Duodenal mucosa (tissue), 2 donors: Measurements from ENCODE around the gene COL28A1.
A peak's percentile ranks its signal among the peaks of the same experiment; 100 is the strongest.
"Not testable (repeated sequence)": the region's sequence is repeated elsewhere in the genome, so short reads cannot be mapped to it uniquely, and the experiment has no call there.

ENCODE experiments used
- H3K27ac ChIP-seq: one replicate; pipeline ENCODE4 v1.7.0; 2013; ENCODE audit warnings: low read depth, low read length
- H3K27me3 ChIP-seq, 2 donors: one replicate each; pipeline ENCODE4 v1.7.0; 2013; ENCODE audit warnings: low read length in 2 of 2, control low read depth in 1 of 2; ENCODE audit not compliant: insufficient read depth in 2 of 2, control insufficient read depth in 1 of 2
- H3K36me3 ChIP-seq, 2 donors: one replicate each; pipeline ENCODE4 v1.7.0; 2013; ENCODE audit warnings: low read length in 2 of 2, control low read depth in 1 of 2; ENCODE audit not compliant: insufficient read depth in 2 of 2, control insufficient read depth in 1 of 2
- H3K4me1 ChIP-seq, 2 donors: one replicate each; pipeline ENCODE4 v1.7.0; 2013; ENCODE audit warnings: low read length in 2 of 2, control low read depth in 1 of 2; ENCODE audit not compliant: insufficient read depth in 2 of 2, control insufficient read depth in 1 of 2
- H3K4me3 ChIP-seq, 2 donors: one replicate each; pipeline ENCODE4 v1.7.0; 2013; ENCODE audit warnings: low read length in 2 of 2, low read depth in 1 of 2
- H3K9ac ChIP-seq, 2 donors: one replicate each; pipeline ENCODE4 v1.7.0; 2013; ENCODE audit warnings: low read length in 2 of 2, low read depth in 1 of 2
- H3K9me3 ChIP-seq, 2 donors: one replicate each; pipeline ENCODE4 v1.7.0; 2013; ENCODE audit warnings: low read length in 2 of 2, control low read depth in 1 of 2; ENCODE audit not compliant: control insufficient read depth in 1 of 2

Gene COL28A1

GRCh38 chr7:7416031-7416858, 119.4 kb downstream of the COL28A1 start:
- no peaks in the 10 kb centered on the region for H3K36me3 ChIP-seq
- peaks cover 9 to 16% of the 10 kb centered on the region in 2 donors for H3K4me1 ChIP-seq
- H3K4me3 ChIP-seq: no peak overlapping the region
- H3K9ac ChIP-seq: no peak overlapping the region
- no peaks in the 10 kb centered on the region for H3K27me3 ChIP-seq
- no peaks in the 10 kb centered on the region for H3K9me3 ChIP-seq
- peak overlapping the region; percentile 59 for H3K27ac ChIP-seq

- Histone ChIP-seq H3K27me3 (no peaks in the 10 kb centered on the region), H3K4me3 (no peak overlapping the region), H3K9ac (no peak overlapping the region), H3K4me1 (peaks cover 11 to 16% of the 10 kb centered on the region in 2 donors), H3K36me3 (no peaks in the 10 kb centered on the region), H3K27ac (peak overlapping the region; percentile 11), H3K9me3 (no peaks in the 10 kb centered on the region)
These were observed 120.7 kb downstream of the COL28A1 start for GRCh38 chr7:7414791-7415603.

- Histone ChIP-seq H3K4me3 (peak overlapping the region in 1 of 2 donors; percentile 16), H3K4me1 (peaks cover 4 to 8% of the 10 kb centered on the region in 2 donors), H3K36me3 (no peaks in the 10 kb centered on the region), H3K9me3 (no peaks in the 10 kb centered on the region), H3K27me3 (no peaks in the 10 kb centered on the region), H3K27ac (no peak overlapping the region), H3K9ac (no peak overlapping the region)
These were observed 127.5 kb downstream of the COL28A1 start for GRCh38 chr7:7408001-7408770.

GRCh38 chr7:7405461-7405860, 130.2 kb downstream of the COL28A1 start:
- Histone ChIP-seq H3K27me3 (no peaks in the 10 kb centered on the region), H3K27ac (no peak overlapping the region), H3K36me3 (no peaks in the 10 kb centered on the region), H3K9me3 (no peaks in the 10 kb centered on the region), H3K4me3 (no peak overlapping the region), H3K4me1 (peaks cover 4 to 5% of the 10 kb centered on the region in 2 donors), H3K9ac (no peak overlapping the region)

- Histone ChIP-seq H3K27me3 (no peaks in the 10 kb centered on the region), H3K36me3 (no peaks in the 10 kb centered on the region), H3K4me1 (no peaks in the 10 kb centered on the region), H3K9ac (no peak overlapping the region), H3K4me3 (no peak overlapping the region), H3K9me3 (no peaks in the 10 kb centered on the region), H3K27ac (no peak overlapping the region)
These were observed 136.0 kb downstream of the COL28A1 start for GRCh38 chr7:7399707-7400106.

- no peaks in the 10 kb centered on the region for H3K9me3 ChIP-seq
- no peak overlapping the region for H3K9ac ChIP-seq
- no peak overlapping the region for H3K27ac ChIP-seq
- no peak overlapping the region for H3K4me3 ChIP-seq
- no peaks in the 10 kb centered on the region for H3K36me3 ChIP-seq
- no peaks in the 10 kb centered on the region for H3K27me3 ChIP-seq
- no peaks in the 10 kb centered on the region for H3K4me1 ChIP-seq
These were observed 139.9 kb downstream of the COL28A1 start for GRCh38 chr7:7395785-7396184.

GRCh38 chr7:7388164-7388563, 147.5 kb downstream of the COL28A1 start:
- H3K27me3 ChIP-seq, H3K4me3 ChIP-seq, H3K27ac ChIP-seq, H3K4me1 ChIP-seq, H3K9ac ChIP-seq, H3K9me3 ChIP-seq, H3K36me3 ChIP-seq: not testable (repeated sequence)

GRCh38 chr7:7385421-7385820, 150.3 kb downstream of the COL28A1 start:
- Histone ChIP-seq H3K4me1 (no peaks in the 10 kb centered on the region), H3K36me3 (no peaks in the 10 kb centered on the region), H3K27ac (no peak overlapping the region), H3K9ac (no peak overlapping the region), H3K9me3 (no peaks in the 10 kb centered on the region), H3K4me3 (no peak overlapping the region), H3K27me3 (no peaks in the 10 kb centered on the region)

GRCh38 chr7:7384228-7384627, 151.4 kb downstream of the COL28A1 start:
- Histone ChIP-seq H3K4me1 (no peaks in the 10 kb centered on the region), H3K36me3 (no peaks in the 10 kb centered on the region), H3K27ac (no peak overlapping the region), H3K9me3 (no peaks in the 10 kb centered on the region), H3K27me3 (no peaks in the 10 kb centered on the region), H3K4me3 (no peak overlapping the region), H3K9ac (no peak overlapping the region)

GRCh38 chr7:7375538-7375937, 160.1 kb downstream of the COL28A1 start:
- Histone ChIP-seq H3K27ac (no peak overlapping the region), H3K36me3 (no peaks in the 10 kb centered on the region)

More at GRCh38 chr7:7375538-7375937, 160.1 kb downstream of the COL28A1 start:
- Histone ChIP-seq H3K9me3 (no peaks in the 10 kb centered on the region), H3K4me1 (no peaks in the 10 kb centered on the region), H3K27me3 (no peaks in the 10 kb centered on the region), H3K4me3 (no peak overlapping the region), H3K9ac (no peak overlapping the region)
